ENCODE data around the gene AGPAT2. TPM values are rescaled to one million over a fixed set of nuclear protein-coding genes. Genes with fewer than 3 reads are reported as not detected.
A peak's percentile ranks its signal among the peaks of the same experiment; 100 is the strongest.

Gene AGPAT2
- total RNA-seq, 1 donor from 2014 or later, result 16.6 TPM

GRCh38 chr9:136631038-136632000, 55.9 kb downstream of the AGPAT2 start:
- Mint-ChIP-seq H3K36me3 (ENCODE audit: low read depth) (no peaks in the 10 kb centered on the region), H3K27ac (no peak overlapping the region), H3K27me3 (peaks cover 14% of the 10 kb centered on the region), H3K9me3 (no peaks in the 10 kb centered on the region), H3K4me3 (no peak overlapping the region), H3K4me1 (no peaks in the 10 kb centered on the region)
- POLR2A ChIA-PET, result no interaction called here
- intact Hi-C loops (cut with micrococcal nuclease), result loop anchor here (1.0 kb wide), 2 partner anchors 143 to 292 kb away; no protein-coding TSS in a partner anchor
- DNase-seq, result peak; percentile 74
- TF ChIP-seq CTCF (IDR thresholded peaks at IDR 0.05), result no peak
- ATAC-seq (ENCODE audit: low read depth), result peak; percentile 93
- CTCF ChIA-PET, result interaction anchor here (0.5 to 1.4 kb wide), 5 partner anchors 41 to 147 kb away, joined by 4 to 37 read pairs (median 4); no protein-coding TSS in a partner anchor

GRCh38 chr9:136630662-136630992, 56.6 kb downstream of the AGPAT2 start:
- H3K27ac Mint-ChIP-seq, result no peak overlapping the region
- CTCF ChIA-PET, result interaction anchor here (4.1 kb wide), 1 partner anchor 144 kb away, joined by 44 read pairs; no protein-coding TSS in a partner anchor

GRCh38 chr9:136629879-136630661, 57.2 kb downstream of the AGPAT2 start:
- ChIA-PET CTCF (interaction anchor here (4.1 kb wide), 1 partner anchor 143 kb away, joined by 44 read pairs; no protein-coding TSS in a partner anchor), POLR2A (interaction anchor here (1.0 kb wide), 1 partner anchor 12 kb away, joined by 3 read pairs; no protein-coding TSS in a partner anchor)
- Mint-ChIP-seq H3K27me3 (peaks cover 20% of the 10 kb centered on the region), H3K27ac (no peak overlapping the region), H3K4me3 (no peak overlapping the region), H3K4me1 (peaks cover 4% of the 10 kb centered on the region), H3K36me3 (ENCODE audit: low read depth) (no peaks in the 10 kb centered on the region), H3K9me3 (no peaks in the 10 kb centered on the region)
- TF ChIP-seq CTCF (IDR thresholded peaks at IDR 0.05), result no peak
- DNase-seq, result peak; percentile 54
- peak; percentile 68 for ATAC-seq (ENCODE audit: low read depth)
- intact Hi-C loops (cut with micrococcal nuclease), result no loop called here

More at GRCh38 chr9:136630662-136630992, 56.6 kb downstream of the AGPAT2 start:
- Mint-ChIP-seq H3K27me3 (peaks cover 18% of the 10 kb centered on the region), H3K4me3 (no peak overlapping the region), H3K9me3 (no peaks in the 10 kb centered on the region), H3K36me3 (ENCODE audit: low read depth) (no peaks in the 10 kb centered on the region), H3K4me1 (peaks cover under 1% of the 10 kb centered on the region)
- intact Hi-C loops (cut with micrococcal nuclease), result no loop called here
- ATAC-seq (ENCODE audit: low read depth) (no peak), DNase-seq (no peak)
- TF ChIP-seq CTCF (IDR thresholded peaks at IDR 0.05), result no peak
- POLR2A ChIA-PET, result no interaction called here

GRCh38 chr9:136629001-136629878, 58.0 kb downstream of the AGPAT2 start:
- Mint-ChIP-seq H3K4me1 (peaks cover 4% of the 10 kb centered on the region), H3K27ac (no peak overlapping the region), H3K36me3 (ENCODE audit: low read depth) (no peaks in the 10 kb centered on the region), H3K9me3 (no peaks in the 10 kb centered on the region), H3K4me3 (no peak overlapping the region), H3K27me3 (peaks cover 18% of the 10 kb centered on the region)
- ChIA-PET POLR2A (interaction anchor here (1.0 kb wide), 1 partner anchor 12 kb away, joined by 3 read pairs; no protein-coding TSS in a partner anchor), CTCF (interaction anchor here (4.1 kb wide), 1 partner anchor 143 kb away, joined by 44 read pairs; no protein-coding TSS in a partner anchor)
- intact Hi-C loops (cut with micrococcal nuclease), result no loop called here
- TF ChIP-seq CTCF (IDR thresholded peaks at IDR 0.05), result no peak
- peak; percentile 16 for DNase-seq
- no peak for ATAC-seq (ENCODE audit: low read depth)

Measured in activated B cell treated with CpG ODN at 0.5 μM for 24 hours (primary cell).